GM21360 (cell line): ENCODE results near the gene GSTO2.
A peak's percentile ranks its signal among the peaks of the same experiment; 100 is the strongest.

Experiments
- ATAC-seq: cut with Tn5 transposase; IDR thresholded peaks from one replicate; pipeline ENCODE4 v1.9.1; 2021; ENCODE audit warnings: mild to moderate bottlenecking, moderate library complexity; ENCODE audit not compliant: unreplicated experiment

The GSTO2 gene

GRCh38 chr10:104253606-104254410, 15.2 kb upstream of the GSTO2 start:
- no peak for ATAC-seq

GRCh38 chr10:104254493-104255310, 14.3 kb upstream of the GSTO2 start, which contains the start of gene GSTO1:
Gene GSTO1 (plus strand): TSS chr10:104254892. CDS start chr10:104254929, 37 bp downstream.
- peak; percentile 75 for ATAC-seq

- peak; percentile 36 for ATAC-seq
These were observed 13.5 kb upstream of the GSTO2 start for GRCh38 chr10:104255311-104255981.

DNA sequence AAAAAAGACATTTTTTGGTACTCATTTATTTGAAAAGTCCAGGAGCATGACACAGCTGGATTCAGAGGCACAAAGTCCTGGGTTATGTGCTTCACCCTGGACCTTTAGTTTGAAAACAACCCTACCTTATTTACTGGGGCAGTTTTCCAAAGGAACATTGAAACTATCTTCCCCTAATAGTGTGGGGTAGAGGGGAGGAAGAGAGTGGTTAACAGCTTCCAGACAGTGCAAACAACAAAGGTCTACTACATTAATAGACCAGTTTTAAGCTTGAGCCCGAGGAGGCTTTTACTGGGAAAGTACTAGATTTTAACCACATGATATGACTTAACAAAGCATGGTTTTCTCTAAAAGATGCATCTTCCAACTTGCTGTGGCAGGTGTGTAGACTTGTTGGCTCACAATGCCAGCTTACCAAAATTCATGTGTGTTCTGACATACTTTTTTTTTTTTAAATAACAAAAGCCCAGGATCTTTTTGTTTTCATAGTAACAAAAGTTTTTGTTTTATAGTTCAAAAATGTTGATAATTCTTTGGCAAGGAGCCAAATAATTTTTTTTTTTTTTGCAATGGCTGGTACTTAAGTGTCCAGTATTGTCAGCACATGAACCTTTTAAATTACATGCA, 12.5 kb upstream of the GSTO2 start:
- ATAC-seq, result no peak

DNA sequence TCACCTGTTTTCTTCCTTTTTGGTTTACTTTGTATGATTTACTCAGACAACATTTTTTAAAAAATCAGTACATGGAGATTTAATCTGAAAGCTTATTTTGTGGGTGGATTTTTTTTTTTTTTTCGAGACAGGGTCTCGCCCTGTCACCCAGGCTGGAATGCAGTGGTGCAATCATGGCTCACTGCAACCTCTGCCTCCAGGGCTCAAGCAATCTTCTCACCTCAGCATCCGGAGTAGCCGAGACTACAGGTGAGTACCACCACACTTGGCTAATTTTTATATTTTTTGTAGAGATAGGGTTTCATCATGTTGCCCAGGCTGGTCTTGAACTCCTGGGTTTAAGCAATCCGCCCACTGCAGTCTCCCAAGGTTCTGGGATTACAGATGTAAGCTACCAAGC, 11.7 kb upstream of the GSTO2 start:
- ATAC-seq, result no peak

GRCh38 chr10:104258209-104258608, 10.8 kb upstream of the GSTO2 start:
- no peak for ATAC-seq

- no peak for ATAC-seq
These were observed 9.5 kb upstream of the GSTO2 start for GRCh38 chr10:104259456-104259855.

DNA sequence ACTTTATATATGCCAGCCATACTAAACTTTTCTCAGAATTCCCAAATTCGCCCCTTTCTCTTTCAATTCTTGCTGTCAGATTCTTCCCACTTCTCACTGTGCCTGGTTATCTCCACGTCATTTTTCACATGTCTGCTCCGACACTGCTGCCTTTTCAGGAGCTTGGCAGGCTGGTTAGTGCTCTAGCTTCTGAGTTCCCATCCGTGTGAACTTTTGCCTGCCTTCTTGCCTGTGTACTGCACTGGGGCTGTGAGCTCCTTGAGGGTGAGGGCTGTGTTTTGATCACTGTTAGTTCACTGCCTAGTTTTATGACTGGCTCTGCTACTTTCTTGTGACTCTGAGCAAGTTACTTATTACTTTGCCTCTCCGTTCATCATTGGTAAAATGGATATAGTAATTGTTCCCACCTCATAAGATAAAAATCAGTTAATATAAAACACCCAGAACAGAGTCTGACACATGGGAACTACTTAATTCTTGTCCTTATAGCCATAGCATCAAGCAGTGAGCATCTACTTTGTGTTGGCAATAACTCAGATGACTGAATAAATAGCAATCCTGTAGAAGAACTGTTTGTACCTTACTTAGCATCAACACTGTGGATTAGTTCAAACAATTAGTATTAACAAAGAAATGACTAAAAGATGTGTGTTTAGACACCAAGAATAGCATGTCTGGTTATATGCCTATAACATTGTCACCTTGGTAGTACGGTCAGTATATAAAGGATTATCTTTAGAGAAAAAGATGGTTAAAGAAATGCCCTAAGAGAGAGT, 8.8 kb upstream of the GSTO2 start:
- no peak for ATAC-seq

DNA sequence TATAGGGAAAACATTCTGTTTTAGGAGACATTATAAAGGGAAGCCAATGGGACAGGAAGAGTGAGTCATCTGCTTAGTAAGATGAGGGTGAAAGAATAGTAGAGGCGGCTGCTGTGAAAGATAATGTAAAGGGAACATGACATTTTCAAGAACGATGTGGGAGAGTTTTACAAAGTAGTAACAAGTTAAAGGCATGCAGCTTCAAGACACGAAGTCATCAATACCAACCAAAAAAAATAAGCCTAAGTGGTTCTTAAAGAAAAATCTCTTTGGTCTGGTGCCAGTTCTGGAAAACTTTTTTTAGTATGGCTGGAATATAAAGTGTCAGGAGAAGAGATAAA, 8.2 kb upstream of the GSTO2 start:
- ATAC-seq, result no peak

- no peak for ATAC-seq
These were observed 6.9 kb upstream of the GSTO2 start for GRCh38 chr10:104262055-104262454.

DNA sequence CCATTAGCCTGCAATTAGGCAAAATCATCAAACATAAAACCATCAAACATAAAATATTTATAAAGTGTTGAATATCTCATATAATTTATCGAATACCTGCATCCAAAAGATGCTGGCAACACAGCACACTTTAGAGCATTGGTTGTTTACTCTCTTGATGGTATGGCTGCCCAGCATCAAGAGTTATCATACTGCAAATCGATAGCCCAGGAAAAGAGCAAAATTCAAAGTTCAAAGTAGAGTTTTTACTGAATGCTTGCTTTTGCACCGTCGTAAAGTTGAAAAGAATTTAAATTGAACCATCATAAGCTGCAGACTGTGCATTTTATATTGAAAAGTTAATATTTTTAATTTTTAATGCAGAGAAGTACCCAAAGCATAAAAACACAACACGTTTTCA, 4.2 kb upstream of the GSTO2 start:
- ATAC-seq, result no peak

GRCh38 chr10:104267721-104268404, 1.1 kb upstream of the GSTO2 start:
- no peak for ATAC-seq

DNA sequence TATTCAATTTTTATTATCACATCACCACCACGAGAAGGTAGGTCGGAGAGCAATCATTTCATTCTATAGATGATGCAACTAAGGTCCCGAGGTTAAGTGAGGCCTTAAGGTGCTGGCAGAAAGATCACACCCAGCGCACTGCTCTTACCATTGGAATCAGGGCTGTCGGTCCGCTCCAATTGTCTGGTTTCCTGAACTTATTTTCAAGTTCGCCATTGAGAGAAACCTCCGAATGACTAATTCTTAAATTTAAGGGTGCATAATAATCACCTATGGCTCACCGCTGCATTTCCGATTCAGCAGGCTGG, 625 bp upstream of the GSTO2 start:
- ATAC-seq, result no peak

GRCh38 chr10:104273286-104273685, 4.3 kb downstream of the GSTO2 start:
- ATAC-seq, result no peak

- no peak for ATAC-seq
These were observed 5.1 kb downstream of the GSTO2 start for GRCh38 chr10:104273899-104274575.

DNA sequence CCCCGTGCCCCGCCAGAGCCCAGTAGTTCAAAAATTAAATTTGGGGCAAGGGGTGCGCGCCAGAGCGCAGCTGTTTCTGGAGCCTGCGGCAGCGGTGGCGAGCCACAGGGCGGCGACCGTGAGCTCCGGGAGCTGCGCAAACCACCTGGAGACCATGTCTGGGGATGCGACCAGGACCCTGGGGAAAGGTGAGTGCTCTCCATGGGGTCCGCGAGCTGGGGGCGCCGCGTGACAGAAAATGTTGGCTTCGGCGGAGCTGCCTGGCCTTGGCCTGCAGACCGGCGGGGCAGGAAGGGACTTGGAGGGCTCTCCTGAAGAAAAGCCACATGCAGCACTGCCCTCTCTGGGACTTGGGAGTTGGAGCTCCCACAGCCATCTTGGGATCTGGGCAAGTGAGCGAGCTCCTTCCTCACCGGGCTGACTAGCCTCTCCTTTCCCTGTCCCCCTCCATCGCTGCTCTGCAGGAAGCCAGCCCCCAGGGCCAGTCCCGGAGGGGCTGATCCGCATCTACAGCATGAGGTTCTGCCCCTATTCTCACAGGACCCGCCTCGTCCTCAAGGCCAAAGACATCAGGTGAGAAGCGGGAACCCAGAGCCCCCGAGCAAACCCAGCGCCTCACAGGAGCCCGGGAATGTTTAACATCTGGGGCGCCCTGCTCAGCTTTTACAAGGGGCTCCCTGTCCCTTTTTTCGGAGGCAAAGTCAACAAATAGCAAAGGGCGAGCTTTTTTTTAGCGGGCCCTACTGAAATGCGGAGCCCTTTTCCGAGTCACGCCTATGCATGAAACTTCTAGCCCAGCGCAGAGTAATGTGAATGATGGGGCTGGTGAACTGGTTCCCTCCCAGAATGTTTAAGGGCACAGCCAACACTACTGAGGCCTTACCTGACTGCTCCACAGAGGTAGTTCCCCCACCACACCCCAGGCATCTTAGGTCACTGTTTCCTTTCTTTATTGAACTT, 6.1 kb downstream of the GSTO2 start:
- peak; percentile 82 for ATAC-seq

GRCh38 chr10:104276192-104276591, 7.2 kb downstream of the GSTO2 start:
- no peak for ATAC-seq

- no peak for ATAC-seq
These were observed 8.8 kb downstream of the GSTO2 start for GRCh38 chr10:104277785-104278184.
